HT-29 (cell line): ENCODE measurements around the gene CHKA. TPM values are rescaled to one million over a fixed set of nuclear protein-coding genes. Genes with fewer than 3 reads are reported as not detected.
A peak's percentile ranks its signal among the peaks of the same experiment; 100 is the strongest.

Experiments used
- DNase-seq: peaks from one replicate; pipeline ENCODE4 v3.0.0-alpha.2; 2015; ENCODE audit warnings: low spot score
- total RNA-seq: library from RNA; depleted of rRNA; stranded (reverse); fragments of >200 nt; shearing (Covaris generic); gene quantifications from 2 replicates; pipeline ENCODE4 v1.2.3, GENCODE V29; 2014

Gene CHKA
- total RNA-seq, 1 experiment from 2014 or later: 79.4 TPM

DNA sequence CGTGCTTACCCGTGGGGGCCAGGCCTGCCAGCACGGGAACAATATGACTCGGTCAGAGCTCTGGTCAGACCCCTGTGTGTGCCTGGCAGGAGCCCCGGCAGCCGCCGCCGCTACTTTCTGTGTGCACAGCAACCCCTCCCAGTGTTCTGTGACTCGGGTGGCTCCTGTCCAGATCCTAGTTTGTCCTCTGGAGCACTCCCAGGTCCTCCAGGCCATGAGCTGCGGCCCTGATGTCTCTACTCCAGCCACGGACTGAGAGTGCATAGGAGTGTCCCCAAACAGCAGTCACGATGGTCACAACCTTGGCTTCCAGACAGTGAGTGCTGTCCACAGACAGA, 87.5 kb downstream of the CHKA start:
- no peak for DNase-seq

GRCh38 chr11:68032997-68033707, 88.0 kb downstream of the CHKA start:
- DNase-seq: no peak

DNA sequence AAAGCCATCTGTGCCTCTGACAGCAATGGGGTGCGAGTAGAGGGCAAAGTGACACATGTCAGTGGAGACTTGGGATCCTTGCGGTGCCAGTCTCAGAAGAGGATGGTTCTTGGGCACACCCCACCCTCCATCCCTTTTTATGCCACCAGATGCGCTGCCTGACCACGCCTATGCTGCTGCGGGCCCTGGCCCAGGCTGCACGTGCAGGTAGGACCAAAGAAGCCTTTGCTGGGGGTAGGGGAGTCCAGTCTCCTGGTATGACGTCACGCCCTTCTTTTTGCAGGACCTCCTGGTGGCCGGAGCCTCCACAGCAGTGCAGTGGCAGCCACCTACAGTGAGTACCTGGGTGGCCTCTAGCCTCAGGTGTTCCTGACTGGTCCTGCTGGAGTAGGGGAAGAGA, 89.2 kb downstream of the CHKA start:
- no peak for DNase-seq

DNA sequence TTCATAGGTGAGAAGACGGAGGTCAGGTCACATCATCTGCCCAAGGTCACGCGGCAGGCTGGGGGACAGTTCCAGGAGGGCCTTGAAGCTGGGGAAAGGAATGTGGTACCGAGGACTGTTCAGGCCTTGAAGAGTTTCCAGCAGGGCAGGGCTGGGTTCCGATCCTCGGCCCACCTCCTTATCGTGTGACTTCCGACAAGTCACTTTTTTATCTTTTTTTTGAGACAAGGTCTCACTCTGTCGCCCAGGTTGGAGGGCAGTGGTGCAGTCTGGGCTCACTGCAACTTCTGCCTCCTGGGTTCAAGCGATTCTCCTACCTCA, 90.1 kb downstream of the CHKA start:
- no peak for DNase-seq

GRCh38 chr11:68030318-68031143, 90.7 kb downstream of the CHKA start, which contains the start of gene NDUFS8:
TSS of gene NDUFS8 (plus strand) at chr11:68030681. CDS start at chr11:68032152, 1,471 bp downstream.
- peak; percentile 100 for DNase-seq

DNA sequence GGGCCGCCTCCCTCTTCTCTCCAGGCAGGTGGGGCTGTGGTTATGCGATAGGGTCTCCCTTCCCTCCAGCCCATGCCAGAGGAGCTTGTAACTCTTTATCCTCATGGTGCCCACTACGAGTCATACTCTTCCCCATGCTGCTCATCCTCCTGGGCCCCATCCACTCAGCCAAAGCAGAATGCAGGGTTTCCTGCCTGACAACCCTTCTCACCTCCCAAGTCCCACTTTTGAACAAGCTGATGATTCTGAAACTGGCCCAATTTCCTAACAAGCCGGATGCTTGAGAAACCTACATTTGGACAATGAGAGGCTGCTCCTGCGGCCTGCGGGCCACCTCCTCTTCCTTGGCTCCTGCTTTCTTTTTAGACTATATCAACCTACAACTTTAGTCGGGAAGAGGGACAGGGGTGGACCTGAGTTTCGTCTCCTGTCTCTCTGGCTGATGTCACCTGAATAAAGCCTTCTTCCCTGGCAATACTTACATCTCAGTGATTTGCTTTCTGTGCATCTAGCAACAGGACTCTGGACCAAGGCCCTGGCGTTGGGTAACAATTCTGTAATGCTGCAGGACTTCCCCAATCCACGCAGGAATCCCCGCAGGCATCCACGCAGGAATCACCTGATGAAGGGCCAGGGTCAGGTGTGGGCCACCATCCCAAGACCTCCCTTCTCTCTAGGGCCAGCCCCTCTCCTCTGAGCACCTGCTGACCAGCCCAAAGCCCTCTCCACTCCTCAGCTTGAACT, 92.2 kb downstream of the CHKA start:
- no peak for DNase-seq

DNA sequence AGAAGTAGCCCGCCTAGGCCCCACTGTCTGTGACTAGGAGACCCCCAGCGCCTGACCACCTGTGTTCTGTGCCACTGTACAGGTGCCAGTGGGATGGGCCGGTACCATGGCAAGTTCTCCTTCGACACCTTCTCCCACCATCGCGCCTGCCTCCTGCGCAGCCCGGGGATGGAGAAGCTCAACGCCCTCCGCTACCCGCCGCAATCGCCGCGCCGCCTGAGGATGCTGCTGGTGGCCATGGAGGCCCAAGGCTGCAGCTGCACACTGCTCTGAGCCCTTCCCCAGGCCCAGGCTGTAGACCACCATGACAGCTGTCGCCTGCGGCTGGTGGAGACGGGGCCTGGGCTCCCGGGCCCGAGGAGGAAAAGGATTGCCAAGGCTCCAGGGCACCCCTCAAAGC, 93.5 kb downstream of the CHKA start:
- no peak for DNase-seq

- no peak for DNase-seq
These were observed 94.6 kb downstream of the CHKA start for GRCh38 chr11:68026391-68027105.

GRCh38 chr11:68025047-68025446, 96.1 kb downstream of the CHKA start:
- peak; percentile 57 for DNase-seq

DNA sequence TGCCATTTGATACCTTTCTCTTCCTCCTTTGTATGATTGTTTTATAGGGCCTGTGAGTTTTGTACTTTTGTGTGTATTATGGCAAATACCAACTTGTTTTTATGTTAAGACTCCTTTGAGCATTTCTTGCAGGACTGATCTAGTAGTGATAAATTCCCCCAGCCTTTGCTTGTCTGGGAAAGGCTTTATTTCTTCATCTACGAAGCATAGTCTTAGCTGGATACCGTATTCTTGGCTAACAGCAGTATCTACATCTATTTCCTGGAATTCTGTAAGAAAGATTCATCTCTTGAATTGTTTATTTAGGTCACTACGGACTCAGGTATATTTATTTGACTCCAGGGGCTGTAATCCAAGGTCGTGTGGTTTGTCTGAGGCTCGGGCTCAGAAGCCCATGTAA, 96.7 kb downstream of the CHKA start:
- no peak for DNase-seq

DNA sequence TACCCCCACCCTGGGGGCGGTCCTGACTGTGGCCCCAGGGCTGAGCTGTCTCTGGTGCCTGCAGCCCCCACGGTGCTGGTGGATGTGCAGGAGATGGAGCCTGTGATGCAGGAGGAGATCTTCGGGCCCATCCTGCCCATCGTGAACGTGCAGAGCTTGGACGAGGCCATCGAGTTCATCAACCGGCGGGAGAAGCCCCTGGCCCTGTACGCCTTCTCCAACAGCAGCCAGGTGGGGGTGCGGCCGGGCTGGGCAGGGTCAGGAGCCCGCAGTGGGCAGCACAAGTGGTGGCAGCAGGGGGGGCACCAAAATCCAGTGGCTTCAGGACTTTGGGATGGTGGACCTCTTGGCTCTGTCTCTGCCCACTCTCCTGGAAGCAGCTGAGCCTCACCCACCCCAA, 98.7 kb downstream of the CHKA start:
- DNase-seq: no peak

- DNase-seq: peak; percentile 93
These were observed 99.9 kb downstream of the CHKA start for GRCh38 chr11:68021167-68021787.

GRCh38 chr11:68020575-68020974, 100.6 kb downstream of the CHKA start:
- DNase-seq: peak; percentile 90

- no peak for DNase-seq
These were observed 101.7 kb downstream of the CHKA start for GRCh38 chr11:68019486-68019885.

- peak; percentile 65 for DNase-seq
These were observed 102.4 kb downstream of the CHKA start for GRCh38 chr11:68018730-68019190.

DNA sequence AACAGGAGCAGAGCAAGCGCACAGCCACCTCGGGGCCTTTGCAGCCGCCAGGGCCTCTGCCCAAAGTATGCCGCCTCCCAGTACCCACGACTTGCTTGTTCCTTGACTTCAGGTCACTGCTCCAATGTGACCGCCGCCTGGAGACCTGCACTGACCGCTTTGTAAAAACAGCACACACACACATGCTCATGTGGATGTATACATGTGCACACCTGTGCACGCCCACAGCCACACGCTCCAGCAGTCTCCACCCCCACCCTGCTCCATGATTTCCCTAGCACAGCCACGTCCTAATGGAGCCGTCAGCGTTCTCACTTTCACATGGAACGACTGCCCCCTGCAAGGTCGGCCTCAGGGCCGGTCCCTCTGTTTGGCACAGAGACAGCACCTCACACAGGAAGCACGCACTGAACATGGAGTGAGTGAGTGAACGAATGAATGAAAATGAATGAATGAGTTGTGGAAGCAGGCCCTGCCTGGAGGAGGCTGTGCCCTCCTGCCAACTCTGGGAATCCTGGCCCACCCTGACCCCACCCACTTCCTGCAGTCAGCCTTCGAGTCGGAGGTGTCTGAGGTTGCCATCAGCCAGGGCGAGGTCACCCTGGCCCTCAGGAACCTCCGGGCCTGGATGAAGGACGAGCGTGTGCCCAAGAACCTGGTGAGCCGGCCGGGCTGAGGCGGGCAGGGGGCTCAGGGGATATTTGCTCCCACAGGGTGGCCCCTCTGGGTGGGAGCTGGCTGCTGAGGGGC, 103.0 kb downstream of the CHKA start:
- DNase-seq: peak; percentile 77

DNA sequence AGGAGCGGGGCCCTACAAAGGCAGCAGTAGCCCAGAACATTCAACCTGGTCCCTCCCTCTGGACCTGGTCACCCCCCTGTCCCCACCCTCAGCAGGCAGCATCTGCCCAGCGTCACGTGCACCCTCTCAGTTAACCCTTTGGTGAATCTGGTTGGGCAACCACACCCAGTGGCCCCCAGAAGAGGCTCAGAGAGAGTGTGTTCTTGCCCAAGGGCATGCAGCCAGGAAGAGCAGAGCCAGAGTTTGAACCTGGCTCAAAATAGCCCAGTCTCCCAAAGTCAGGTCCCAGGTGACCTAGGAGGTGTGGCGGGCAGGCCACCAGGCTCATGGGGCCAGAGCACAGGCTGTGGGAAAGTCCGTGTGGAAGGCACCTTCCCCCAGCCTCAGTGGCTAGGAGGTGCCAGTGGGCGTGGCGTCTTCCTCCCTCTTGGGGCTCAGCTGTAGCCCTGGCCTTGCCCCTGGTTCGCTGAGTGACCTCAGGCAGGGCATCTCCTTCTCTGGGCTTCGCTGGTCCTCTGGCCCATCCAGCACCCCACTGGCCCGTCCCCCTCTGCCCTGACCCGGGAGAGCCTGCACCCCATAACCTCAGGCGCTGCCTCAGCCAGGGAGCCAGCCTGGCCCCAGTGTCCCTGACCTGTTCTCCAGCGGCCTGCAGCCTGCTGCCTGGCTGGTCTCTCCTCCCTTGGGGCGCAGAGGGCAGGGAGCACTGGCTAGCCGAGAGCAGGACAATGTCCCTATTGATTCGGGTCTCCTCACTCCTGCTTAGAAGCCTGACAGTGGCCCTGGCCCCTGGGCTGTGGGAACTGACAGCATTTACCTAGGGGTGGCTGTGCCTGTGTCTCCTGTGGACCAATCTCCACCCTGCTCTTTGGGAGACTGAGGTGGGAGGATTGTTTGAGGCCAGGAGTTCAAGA, 104.0 kb downstream of the CHKA start:
- peak; percentile 64 for DNase-seq

- DNase-seq: no peak
These were observed 104.9 kb downstream of the CHKA start for GRCh38 chr11:68016161-68016903.

GRCh38 chr11:68015467-68015866, 105.7 kb downstream of the CHKA start:
- DNase-seq: no peak
